Psoas muscle (tissue), 8 donors: ENCODE measurements around the gene PIGN. TPM values are rescaled to one million over a fixed set of nuclear protein-coding genes. Genes with fewer than 3 reads are reported as not detected.
"Not testable (repeated sequence)": the region's sequence is repeated elsewhere in the genome, so short reads cannot be mapped to it uniquely, and the experiment has no call there.

Experiments used
- ATAC-seq, 4 donors: fragments of 200-7000 bp; cut with Tn5 transposase; one replicate each; pipeline ENCODE4 v1.9.1; 2020; ENCODE audit warnings: moderate library complexity in 3 of 4, mild to moderate bottlenecking in 2 of 4
- DNase-seq, 2 donors: peaks; one replicate each; pipeline ENCODE4 v3.0.0-alpha.2; 2020
- H3K27ac ChIP-seq: fragments of 200-600 bp; one replicate; pipeline ENCODE4 v1.8.0; 2022
- H3K27me3 ChIP-seq, 3 donors: fragments of 200-600 bp in 1 of 3; one replicate each; pipeline versions ENCODE4 v1.6.1 to v1.8.0; 2013 to 2022; ENCODE audit warnings: low read length in 2 of 3, mild to moderate bottlenecking in 2 of 3, moderate library complexity in 1 of 3; ENCODE audit not compliant: insufficient read depth in 3 of 3
- H3K36me3 ChIP-seq, 2 donors: fragments of 200-600 bp in 1 of 2; one replicate each; pipeline versions ENCODE4 v1.6.1 to v1.8.0; 2013 to 2022; ENCODE audit warnings: low read depth in 1 of 2, mild to moderate bottlenecking in 1 of 2, moderate library complexity in 1 of 2; ENCODE audit not compliant: insufficient read depth in 1 of 2
- H3K4me1 ChIP-seq: fragments of 200-600 bp; one replicate; pipeline ENCODE4 v1.8.0; 2022
- H3K4me3 ChIP-seq: fragments of 200-600 bp; one replicate; pipeline ENCODE4 v1.8.0; 2022; ENCODE audit warnings: mild to moderate bottlenecking
- H3K9me3 ChIP-seq: fragments of 200-600 bp; one replicate; pipeline ENCODE4 v1.8.0; 2022
- CTCF ChIP-seq: fragments of 200-600 bp; IDR thresholded peaks from one replicate; pipeline ENCODE4 v1.8.0; 2022; ENCODE audit warnings: antibody characterized with exemption
- WGBS, 3 donors: extraction: QIAGEN DNeasy Blood & Tissue Kit; methylation state at CpG; one replicate each; pipeline versions ENCODE4 v1.1.6 to v1.1.7; 2013; 5-methylcytosine and 5-hydroxymethylcytosine counted together
- intact Hi-C, 2 donors: fragments of 100-400 bp; cut with DNase I; formaldehyde crosslinking; loops; one replicate each; pipeline versions ENCODE4 v1.11.0 to v1.14.2; 2022
- polyA plus RNA-seq, 3 donors: library from polyadenylated mRNA; stranded (reverse); fragments of 200-250 nt; gene quantifications; one replicate each; pipeline ENCODE4 v1.2.3, GENCODE V29; 2013
- total RNA-seq, 4 donors: library from RNA; stranded (reverse); fragmentation: NEBNext Ultra II Directional in 2 of 4; extraction: Animal tissue kit (Norgen Biotek cat#: 25700) in 2 of 4; gene quantifications; one replicate each; pipeline versions ENCODE4 v1.2.1 to v1.2.4, GENCODE V29; 2021 to 2023
- donor health status: healthy with polysubstance abuse.
- donor health status: DM: no; HTN: no; CAD: no; lungs with moderate emphysema.
- donor health status: Bipolar disorder and iron deficiency.
- donor health status: healthy.
- donor health status: DM: yes; HTN: yes; CAD: no.
- donor health status: DM: no; HTN: no; CAD: no.
- donor health status: DM: no; HTN: no; CAD: no.
- donor health status: DM: yes; HTN: yes; CAD: no.

The PIGN gene
- total and polyA plus RNA-seq, 7 donors: 3.2 to 18.0 (median 9.5) TPM

GRCh38 chr18:62044490-62045000 is 142.3 kb downstream of the PIGN start:
- ATAC-seq (no peak), DNase-seq (no peak)
- intact Hi-C loops: no loop called here
- no peak for TF ChIP-seq CTCF
- 57 to 71% (median 66%) methylated on average over 2 of the region's 2 CpGs for WGBS, 3 donors
- H3K27ac ChIP-seq: no peak overlapping the region
- H3K4me3 ChIP-seq: no peak overlapping the region
- peaks cover 5% of the 10 kb centered on the region for H3K9me3 ChIP-seq
- no peaks in the 10 kb centered on the region for H3K27me3 ChIP-seq
- peaks cover 0 to 4% of the 10 kb centered on the region in 2 donors for H3K36me3 ChIP-seq
- no peaks in the 10 kb centered on the region for H3K4me1 ChIP-seq

- H3K27me3 ChIP-seq: no peaks in the 10 kb centered on the region
- H3K27ac ChIP-seq: no peak overlapping the region
- H3K36me3 ChIP-seq: peaks cover 0 to 4% of the 10 kb centered on the region in 2 donors
- H3K9me3 ChIP-seq: no peaks in the 10 kb centered on the region
- H3K4me3 ChIP-seq: no peak overlapping the region
- H3K4me1 ChIP-seq: no peaks in the 10 kb centered on the region
- WGBS, 3 donors: 17 to 38% (median 26%) methylated on average over 6 of the region's 6 CpGs
- ATAC-seq (no peak), DNase-seq (no peak)
- intact Hi-C loops: no loop called here
- TF ChIP-seq CTCF: no peak
Observed at GRCh38 chr18:62037989-62038778, 148.7 kb downstream of the PIGN start.

- peak in 1 of 2 donors; percentile 44 for DNase-seq
- 58 to 74% (median 73%) methylated on average over 11 of the region's 11 CpGs for WGBS, 3 donors
- intact Hi-C loops: no loop called here
- Histone ChIP-seq H3K9me3 (no peaks in the 10 kb centered on the region), H3K27me3 (no peaks in the 10 kb centered on the region), H3K4me1 (no peaks in the 10 kb centered on the region), H3K4me3 (no peak overlapping the region), H3K27ac (no peak overlapping the region), H3K36me3 (peaks cover 0 to 4% of the 10 kb centered on the region in 2 donors)
- TF ChIP-seq CTCF: no peak
- no peak for ATAC-seq
Observed at GRCh38 chr18:62037012-62037742, 149.7 kb downstream of the PIGN start.

GRCh38 chr18:62034286-62034685 is 152.6 kb downstream of the PIGN start:
- ATAC-seq, H3K36me3 ChIP-seq, H3K27ac ChIP-seq, H3K4me3 ChIP-seq, DNase-seq, intact Hi-C loops, H3K27me3 ChIP-seq, H3K9me3 ChIP-seq, H3K4me1 ChIP-seq: not testable (repeated sequence)
- WGBS, 3 donors: 81 to 94% (median 83%) methylated on average over 3 of the region's 3 CpGs

GRCh38 chr18:62033756-62034155 is 153.1 kb downstream of the PIGN start:
- intact Hi-C loops: no loop called here
- Histone ChIP-seq H3K4me3 (no peak overlapping the region), H3K27me3 (no peaks in the 10 kb centered on the region), H3K27ac (no peak overlapping the region), H3K9me3 (no peaks in the 10 kb centered on the region), H3K36me3 (no peaks in the 10 kb centered on the region), H3K4me1 (no peaks in the 10 kb centered on the region)
- TF ChIP-seq CTCF: no peak
- ATAC-seq (no peak), DNase-seq (no peak)
